ENCODE data around the gene CNGA1.
"Not testable (repeated sequence)": the region's sequence is repeated elsewhere in the genome, so short reads cannot be mapped to it uniquely, and the experiment has no call there.

Gene CNGA1

DNA sequence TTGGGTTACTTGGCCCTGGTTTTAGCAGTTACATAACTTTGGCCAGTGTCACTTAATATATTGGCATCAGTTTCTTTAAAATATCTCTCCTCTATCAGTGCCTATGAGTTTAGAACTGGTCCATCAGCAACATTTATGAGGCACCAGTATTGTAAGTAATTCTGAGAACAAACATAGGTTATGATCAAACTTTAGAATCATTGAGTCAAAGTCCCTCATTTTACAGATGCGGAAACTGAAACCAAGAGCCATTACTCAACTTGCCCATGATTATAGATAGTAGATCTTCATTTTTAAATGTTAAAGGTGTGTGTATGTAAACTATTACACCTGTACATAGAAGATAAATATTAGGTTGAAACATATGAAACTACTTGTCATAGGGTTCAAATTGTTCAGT is 4.6 kb upstream of the CNGA1 start:
- TF ChIP-seq, protein P1, sequence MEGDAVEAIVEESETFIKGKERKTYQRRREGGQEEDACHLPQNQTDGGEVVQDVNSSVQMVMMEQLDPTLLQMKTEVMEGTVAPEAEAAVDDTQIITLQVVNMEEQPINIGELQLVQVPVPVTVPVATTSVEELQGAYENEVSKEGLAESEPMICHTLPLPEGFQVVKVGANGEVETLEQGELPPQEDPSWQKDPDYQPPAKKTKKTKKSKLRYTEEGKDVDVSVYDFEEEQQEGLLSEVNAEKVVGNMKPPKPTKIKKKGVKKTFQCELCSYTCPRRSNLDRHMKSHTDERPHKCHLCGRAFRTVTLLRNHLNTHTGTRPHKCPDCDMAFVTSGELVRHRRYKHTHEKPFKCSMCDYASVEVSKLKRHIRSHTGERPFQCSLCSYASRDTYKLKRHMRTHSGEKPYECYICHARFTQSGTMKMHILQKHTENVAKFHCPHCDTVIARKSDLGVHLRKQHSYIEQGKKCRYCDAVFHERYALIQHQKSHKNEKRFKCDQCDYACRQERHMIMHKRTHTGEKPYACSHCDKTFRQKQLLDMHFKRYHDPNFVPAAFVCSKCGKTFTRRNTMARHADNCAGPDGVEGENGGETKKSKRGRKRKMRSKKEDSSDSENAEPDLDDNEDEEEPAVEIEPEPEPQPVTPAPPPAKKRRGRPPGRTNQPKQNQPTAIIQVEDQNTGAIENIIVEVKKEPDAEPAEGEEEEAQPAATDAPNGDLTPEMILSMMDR (IDR thresholded peaks at IDR 0.05) = no peak
- Histone ChIP-seq H3K4me3 (no peak overlapping the region), H3K27ac (no peak overlapping the region)
- DNase-seq (ENCODE audit: low spot score) = no peak

DNA sequence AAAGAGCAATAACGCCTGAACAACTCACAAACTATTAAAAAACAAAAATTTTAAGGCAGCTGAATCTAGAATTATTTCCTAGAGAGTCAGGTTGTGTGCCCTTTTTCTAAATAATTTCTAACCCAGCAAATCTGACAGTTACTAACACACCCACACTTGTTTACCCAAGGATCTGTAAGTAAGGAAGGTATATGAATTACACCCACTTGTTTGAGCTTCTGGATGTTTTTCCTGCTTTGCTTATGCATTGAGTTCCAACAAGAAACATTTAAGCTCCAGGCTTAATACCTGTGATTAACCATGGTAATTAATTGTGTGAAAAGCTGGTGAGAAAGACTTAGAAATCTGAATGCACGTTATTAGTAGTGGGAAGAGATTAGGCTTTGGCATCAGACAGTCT is 1.6 kb upstream of the CNGA1 start:
- H3K27ac ChIP-seq = no peak overlapping the region
- H3K4me3 ChIP-seq = no peak overlapping the region
- DNase-seq (ENCODE audit: low spot score) = no peak
- TF ChIP-seq, protein P1 (IDR thresholded peaks at IDR 0.05) = no peak

- TF ChIP-seq, protein P1 (IDR thresholded peaks at IDR 0.05) = no peak
- DNase-seq (ENCODE audit: low spot score) = peak; percentile 77
- peak overlapping the region in 1 of 2 donors; percentile 8 for H3K27ac ChIP-seq
- peak overlapping the region; percentile 88 for H3K4me3 ChIP-seq
Measured at GRCh38 chr4:48017108-48017571, 659 bp upstream of the CNGA1 start.

- Histone ChIP-seq H3K4me3 (peak overlapping the region; percentile 88), H3K27ac (no peak overlapping the region)
- TF ChIP-seq, protein P1 (IDR thresholded peaks at IDR 0.05) = no peak
- no peak for DNase-seq (ENCODE audit: low spot score)
Measured at GRCh38 chr4:48015678-48016077, 803 bp downstream of the CNGA1 start.

- TF ChIP-seq, protein P1 (IDR thresholded peaks at IDR 0.05) = no peak
- no peak overlapping the region for H3K27ac ChIP-seq
- no peak for DNase-seq (ENCODE audit: low spot score)
- H3K4me3 ChIP-seq = no peak overlapping the region
Measured at GRCh38 chr4:48015216-48015615, 1.3 kb downstream of the CNGA1 start.

- no peak for DNase-seq (ENCODE audit: low spot score)
- Histone ChIP-seq H3K4me3 (no peak overlapping the region), H3K27ac (no peak overlapping the region)
- TF ChIP-seq, protein P1 (IDR thresholded peaks at IDR 0.05) = no peak
Measured at GRCh38 chr4:48012824-48013223, 3.7 kb downstream of the CNGA1 start.

DNA sequence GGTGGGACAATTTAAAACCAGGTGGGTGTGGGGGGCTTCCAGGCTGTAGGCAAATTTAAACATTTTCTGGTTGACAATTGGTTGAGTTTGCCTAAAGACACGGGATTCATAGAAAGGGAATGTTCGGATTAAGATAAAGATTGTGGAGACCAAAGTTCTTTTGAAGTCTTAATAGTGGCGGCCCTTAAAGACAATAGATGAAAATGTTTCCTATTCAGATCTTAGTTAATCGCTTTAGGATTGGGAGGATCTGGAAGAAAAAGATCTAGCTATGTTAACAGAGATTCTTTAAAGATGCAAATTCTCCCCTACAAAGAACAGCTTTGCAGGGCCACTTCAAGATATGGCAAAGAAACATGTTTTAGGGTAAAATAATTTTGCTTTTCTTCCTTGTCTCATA is 4.8 kb downstream of the CNGA1 start:
- TF ChIP-seq, protein P1 (IDR thresholded peaks at IDR 0.05) = no peak
- DNase-seq (ENCODE audit: low spot score) = no peak
- Histone ChIP-seq H3K4me3 (no peak overlapping the region), H3K27ac (no peak overlapping the region)

GRCh38 chr4:48010906-48011305 is 5.6 kb downstream of the CNGA1 start:
- DNase-seq (ENCODE audit: low spot score); H3K4me3 ChIP-seq; H3K27ac ChIP-seq: not testable (repeated sequence)

All from coronary artery (tissue), 2 donors.